PC-3 (cell line): Measurements from ENCODE around the gene NFIC.

ENCODE experiments used
- EZH2 ChIP-seq: fragments of 300-600 bp; sonication (generic); IDR thresholded peaks from one replicate; pipeline ENCODE4 v1.6.1; 2017; ENCODE audit warnings: antibody characterized with exemption, mild to moderate bottlenecking, low read length; ENCODE audit not compliant: unreplicated experiment
- EZH2phosphoT487 ChIP-seq: fragments of 300-600 bp; sonication (generic); IDR thresholded peaks from 2 replicates; pipeline ENCODE4 v1.6.1; 2018; ENCODE audit warnings: mild to moderate bottlenecking, antibody characterized with exemption, low read length, borderline replicate concordance
- TF ChIP-seq, protein P1 (sequence below): fragments of 300-600 bp; sonication (generic); conservative IDR thresholded peaks from 2 replicates; pipeline ENCODE4 v1.5.1; 2017; ENCODE audit warnings: antibody characterized with exemption, low read depth, mild to moderate bottlenecking, low read length

DNA sequence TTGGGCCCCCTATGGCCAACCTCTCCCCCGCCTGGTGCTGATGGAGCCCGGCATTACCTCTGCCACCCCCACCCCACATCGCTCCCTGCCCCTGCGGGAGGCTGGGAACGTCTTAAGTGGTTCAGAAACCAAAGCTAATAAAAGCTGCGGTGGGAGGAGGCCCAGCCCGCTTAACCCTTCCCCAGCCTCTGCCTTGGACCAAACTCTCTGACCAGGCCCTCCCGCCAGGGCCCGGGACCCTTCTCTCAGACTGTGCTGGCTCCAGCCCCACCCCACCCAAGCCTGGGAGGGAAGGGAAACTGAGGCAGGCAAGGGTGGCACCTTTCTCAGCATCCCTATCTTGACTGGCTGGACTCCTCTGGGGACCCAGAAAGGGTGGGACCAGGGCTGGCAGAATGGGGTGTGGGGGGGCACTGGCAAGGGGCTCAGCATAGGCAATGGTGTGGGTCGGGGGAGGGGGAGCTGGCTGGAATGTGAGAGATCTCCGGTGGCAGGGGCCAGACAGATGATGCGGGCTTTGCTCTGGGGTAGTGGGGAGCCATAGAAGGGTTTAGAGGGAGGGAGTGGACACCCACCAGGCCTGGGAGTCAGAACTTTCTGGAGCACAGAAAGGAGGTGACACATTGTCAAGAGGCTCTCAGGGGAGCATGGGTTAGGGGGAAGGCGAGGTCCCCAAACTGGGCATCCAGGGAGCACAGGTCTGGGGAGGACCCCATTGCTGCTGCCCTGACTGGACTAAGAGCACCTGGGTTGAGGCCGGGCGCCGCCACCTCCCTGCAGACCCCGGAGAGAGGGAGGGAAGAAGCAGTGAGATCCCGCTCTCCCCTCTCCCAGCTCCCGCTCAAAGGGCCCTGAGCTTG is 92.1 kb downstream of the NFIC start:
- TF ChIP-seq, protein P1, sequence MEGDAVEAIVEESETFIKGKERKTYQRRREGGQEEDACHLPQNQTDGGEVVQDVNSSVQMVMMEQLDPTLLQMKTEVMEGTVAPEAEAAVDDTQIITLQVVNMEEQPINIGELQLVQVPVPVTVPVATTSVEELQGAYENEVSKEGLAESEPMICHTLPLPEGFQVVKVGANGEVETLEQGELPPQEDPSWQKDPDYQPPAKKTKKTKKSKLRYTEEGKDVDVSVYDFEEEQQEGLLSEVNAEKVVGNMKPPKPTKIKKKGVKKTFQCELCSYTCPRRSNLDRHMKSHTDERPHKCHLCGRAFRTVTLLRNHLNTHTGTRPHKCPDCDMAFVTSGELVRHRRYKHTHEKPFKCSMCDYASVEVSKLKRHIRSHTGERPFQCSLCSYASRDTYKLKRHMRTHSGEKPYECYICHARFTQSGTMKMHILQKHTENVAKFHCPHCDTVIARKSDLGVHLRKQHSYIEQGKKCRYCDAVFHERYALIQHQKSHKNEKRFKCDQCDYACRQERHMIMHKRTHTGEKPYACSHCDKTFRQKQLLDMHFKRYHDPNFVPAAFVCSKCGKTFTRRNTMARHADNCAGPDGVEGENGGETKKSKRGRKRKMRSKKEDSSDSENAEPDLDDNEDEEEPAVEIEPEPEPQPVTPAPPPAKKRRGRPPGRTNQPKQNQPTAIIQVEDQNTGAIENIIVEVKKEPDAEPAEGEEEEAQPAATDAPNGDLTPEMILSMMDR = no peak
- TF ChIP-seq EZH2 (no peak), EZH2phosphoT487 (no peak)
